Measurements from ENCODE around the gene ESD.
"Not testable (repeated sequence)": the region's sequence is repeated elsewhere in the genome, so short reads cannot be mapped to it uniquely, and the experiment has no call there.

Gene ESD, protein sequence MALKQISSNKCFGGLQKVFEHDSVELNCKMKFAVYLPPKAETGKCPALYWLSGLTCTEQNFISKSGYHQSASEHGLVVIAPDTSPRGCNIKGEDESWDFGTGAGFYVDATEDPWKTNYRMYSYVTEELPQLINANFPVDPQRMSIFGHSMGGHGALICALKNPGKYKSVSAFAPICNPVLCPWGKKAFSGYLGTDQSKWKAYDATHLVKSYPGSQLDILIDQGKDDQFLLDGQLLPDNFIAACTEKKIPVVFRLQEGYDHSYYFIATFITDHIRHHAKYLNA

GRCh38 chr13:46796515-46797474 is at the start of gene ESD:
ESD (minus strand) TSS chr13:46797161; CDS start chr13:46791413, 5,748 bp downstream.
- peak; percentile 81 for DNase-seq

- no peak for DNase-seq
These were observed 49.8 kb upstream of the ESD start for GRCh38 chr13:46846726-46847125.

- DNase-seq: no peak
These were observed 48.2 kb upstream of the ESD start for GRCh38 chr13:46845146-46845545.

DNA sequence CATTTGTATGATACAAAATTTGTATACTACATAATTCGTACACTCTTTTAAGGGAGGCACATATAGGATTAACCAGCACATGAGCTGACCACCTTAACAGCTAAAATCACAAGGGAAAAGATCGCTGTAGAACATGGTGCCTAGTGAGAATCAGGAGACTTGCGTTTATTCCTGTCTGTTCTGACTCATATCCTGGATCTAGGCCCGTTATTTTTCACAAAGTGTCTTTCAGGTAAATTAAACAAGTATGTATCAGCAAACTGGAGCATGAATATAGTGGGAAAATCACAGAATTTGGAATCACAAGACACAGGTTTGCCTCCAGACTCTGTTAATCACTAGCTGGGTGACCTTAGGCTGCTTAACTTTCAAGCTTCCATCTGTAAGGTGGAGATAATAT is 47.5 kb upstream of the ESD start:
- no peak for DNase-seq

DNA sequence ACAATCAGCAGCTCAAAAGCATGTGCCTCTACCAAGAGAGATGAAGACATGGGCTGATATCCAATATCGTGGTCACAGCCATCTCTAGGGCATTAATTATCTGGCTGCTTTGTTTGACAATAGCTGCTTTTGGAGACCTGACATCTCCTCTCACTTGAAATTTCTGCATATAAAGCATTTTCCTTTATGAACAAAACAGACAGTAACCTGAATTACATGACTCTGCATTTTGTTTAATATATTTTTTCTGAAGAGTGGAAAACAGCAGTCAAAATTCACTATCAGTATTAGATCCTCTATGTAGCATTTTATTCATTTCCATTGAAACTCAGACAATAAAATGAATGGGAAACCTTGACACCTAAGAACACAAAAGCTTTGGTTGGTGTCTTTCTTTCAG is 42.4 kb upstream of the ESD start:
- DNase-seq: peak; percentile 3

DNA sequence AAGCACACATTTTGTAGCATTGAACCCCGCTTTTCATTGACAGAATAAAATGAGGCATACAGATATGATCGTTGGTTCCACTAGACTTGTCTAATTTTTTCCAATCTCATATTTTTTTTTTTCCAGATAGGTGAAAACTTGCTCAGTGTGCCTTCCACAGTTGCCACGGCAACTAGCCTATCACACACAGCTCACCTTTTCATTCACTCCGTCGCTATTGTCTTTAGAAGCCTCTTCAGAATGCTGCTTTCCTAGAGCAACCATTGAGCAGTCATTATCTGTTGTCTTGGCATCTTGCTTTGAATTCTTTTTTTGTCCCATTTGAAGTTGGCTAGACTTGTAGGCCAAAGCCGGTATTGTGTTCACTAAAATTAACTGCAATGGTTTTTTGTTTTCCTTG is 37.7 kb upstream of the ESD start:
- no peak for DNase-seq

DNA sequence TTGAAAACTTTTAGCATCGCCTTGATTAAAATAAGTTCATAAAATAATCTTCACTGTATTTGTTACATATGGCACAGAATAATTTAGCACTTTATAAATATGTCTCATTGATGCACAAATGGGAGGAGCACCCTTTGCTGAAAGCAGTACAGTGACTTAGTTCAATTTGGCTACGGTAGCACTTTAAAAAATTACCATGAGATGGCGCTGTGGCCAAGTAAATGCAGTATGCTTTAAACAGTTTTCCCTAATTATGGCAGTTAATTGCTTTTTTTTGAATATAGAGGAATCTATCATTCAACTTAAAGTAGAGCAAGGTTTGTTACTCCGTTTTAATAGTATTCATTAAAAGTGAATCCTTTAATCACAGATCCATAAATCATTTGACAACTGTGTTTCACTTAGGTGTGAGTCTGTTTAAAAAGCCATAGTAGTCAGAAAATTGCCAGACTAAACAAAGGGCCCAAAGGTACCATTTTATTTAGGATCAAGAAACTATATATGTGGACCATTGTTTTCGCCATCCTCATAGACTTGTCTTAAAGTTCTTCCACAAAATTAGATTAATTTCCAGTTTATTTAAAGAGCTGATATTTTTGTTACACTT is 34.7 kb upstream of the ESD start:
- peak; percentile 5 for DNase-seq

GRCh38 chr13:46830405-46831005 is 33.5 kb upstream of the ESD start:
- DNase-seq: no peak

DNA sequence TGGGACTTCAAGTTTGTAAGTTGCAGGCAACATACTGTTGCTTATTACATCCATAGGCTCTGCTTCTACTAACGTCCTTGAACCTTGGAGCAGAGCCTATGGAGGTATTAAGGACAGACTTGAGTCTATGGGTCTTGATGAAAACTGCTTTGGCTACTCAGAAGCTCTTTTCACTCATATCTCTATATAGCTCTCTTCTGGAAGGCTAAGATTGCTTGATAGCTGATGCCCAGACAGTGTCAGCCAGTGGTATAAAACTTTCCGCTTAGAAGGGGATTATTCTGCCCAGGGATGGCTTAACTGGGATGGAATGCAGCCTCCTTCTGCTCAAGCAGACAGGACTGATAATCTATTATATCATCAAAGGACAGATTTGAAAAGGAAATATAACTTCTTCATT is 25.6 kb upstream of the ESD start:
- DNase-seq: no peak

GRCh38 chr13:46817838-46818476 is 21.0 kb upstream of the ESD start:
- DNase-seq: no peak

DNA sequence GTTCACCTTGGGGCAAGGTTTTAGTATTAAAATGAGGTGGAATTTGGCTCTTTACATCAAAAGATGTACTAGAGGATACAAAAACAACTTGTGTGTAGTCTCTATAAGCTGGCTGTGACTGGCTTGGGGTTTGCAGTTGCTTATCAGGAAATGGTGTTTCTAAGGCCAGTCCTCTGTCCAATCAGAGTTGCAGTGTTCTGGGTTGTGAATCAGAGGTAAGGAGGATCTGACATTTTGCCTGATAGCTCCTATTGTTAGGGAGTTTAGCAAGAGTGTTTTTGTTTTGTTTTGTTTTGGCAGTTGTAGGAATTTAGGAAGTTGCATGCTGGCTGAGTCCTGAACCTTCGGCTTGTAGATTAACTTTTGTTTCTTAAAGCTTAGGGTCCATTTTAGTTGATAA is 20.1 kb upstream of the ESD start:
- no peak for DNase-seq

DNA sequence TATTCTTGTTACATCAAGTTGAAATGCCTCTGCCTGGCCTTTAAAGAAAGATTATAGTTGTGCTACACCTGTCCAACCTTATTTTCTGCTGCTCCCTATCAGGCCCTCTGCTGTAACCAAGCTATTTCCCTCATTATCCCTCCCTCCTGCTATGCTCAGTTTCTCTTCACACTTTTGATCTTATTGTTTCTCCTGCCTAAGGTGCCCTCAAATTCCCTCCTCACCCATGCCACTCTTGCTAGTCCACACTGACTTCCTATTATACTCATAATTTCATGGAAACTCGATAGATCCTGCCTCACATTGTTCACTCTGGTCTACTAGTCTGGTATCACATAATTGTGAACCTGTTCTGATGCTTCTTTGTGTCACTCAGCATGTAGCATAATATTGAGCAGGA is 19.4 kb upstream of the ESD start:
- DNase-seq: no peak

DNA sequence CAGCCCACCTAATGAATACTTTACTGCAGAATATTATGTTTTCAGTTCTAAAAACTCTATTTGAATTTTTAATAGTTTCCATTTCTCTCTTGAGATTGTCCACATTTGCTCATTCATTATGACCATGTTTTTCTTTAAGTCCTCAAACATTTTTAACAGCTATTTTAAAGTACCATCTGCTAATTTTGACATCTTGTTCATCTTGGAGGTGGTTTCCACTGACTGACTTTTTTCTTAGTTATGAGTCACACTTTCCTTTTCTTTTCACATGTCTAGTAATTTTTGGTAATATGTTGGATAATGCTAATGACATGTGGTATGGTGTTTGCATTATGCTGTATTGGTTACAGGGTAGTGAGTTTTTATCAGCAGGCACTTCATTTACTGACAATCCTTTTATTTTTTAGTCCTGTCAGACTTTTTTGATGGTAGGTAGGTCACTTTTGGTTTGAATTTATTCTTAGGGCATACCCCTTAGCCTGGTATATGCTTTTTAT is 15.4 kb upstream of the ESD start:
- no peak for DNase-seq

DNA sequence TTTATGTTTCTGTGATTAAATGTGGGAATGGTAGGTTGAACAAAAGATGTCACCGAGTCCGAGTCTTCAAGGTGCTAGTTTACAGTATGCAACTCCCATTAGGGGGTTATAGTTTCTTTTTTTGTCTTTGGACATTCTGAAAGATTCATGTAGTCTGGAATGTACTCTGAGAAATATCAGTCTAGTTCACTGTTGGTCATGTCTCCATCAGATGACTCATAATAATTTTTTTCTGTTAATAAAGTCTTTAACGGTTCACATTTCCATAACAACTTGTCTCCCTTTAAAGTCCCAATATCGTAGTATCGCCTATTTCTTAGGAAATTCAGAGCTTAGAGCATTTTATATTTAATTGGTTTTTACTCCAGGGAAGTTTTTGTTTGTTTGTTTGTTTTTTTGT is 13.5 kb upstream of the ESD start:
- DNase-seq: no peak

DNA sequence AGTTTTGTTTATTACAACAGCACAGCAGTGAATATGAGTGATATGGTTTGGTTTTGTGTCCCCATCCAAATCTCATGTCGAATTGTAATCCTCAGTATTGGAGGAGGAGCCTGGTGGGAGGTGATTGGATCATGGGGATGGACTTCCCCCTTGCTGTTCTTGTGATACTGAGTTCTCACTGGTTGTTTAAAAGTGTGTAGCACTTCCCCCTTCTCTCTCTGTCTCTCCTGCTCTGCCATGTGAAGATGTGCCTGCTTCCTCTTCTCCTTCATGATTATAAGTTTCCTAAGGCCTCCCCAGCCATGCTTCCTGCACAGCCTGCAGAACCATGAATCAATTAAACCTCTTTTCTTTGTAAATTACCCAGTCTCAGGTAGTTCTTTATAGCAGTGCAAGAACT is 8.0 kb upstream of the ESD start:
- DNase-seq: not testable (repeated sequence)

DNA sequence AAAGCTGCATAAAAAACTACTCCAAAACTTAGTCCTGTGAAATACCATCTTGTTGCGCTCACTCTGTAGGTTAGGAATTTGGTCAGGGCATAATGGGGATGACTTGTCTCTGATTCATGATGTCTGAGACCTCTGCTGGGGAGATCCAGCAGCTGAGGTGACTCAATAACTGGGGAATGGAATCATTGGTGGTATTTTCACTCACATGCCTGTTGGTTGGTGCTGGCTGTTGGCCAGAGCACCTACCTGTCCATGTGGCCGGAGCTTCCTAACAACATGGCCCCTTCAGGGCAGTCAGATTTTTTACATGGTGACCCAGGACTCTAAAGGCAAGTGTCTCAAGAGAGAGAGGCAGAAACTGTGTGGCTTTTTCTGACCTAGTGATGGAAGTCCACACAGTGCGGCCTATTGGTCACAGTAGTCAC is 7.4 kb upstream of the ESD start:
- DNase-seq: no peak

DNA sequence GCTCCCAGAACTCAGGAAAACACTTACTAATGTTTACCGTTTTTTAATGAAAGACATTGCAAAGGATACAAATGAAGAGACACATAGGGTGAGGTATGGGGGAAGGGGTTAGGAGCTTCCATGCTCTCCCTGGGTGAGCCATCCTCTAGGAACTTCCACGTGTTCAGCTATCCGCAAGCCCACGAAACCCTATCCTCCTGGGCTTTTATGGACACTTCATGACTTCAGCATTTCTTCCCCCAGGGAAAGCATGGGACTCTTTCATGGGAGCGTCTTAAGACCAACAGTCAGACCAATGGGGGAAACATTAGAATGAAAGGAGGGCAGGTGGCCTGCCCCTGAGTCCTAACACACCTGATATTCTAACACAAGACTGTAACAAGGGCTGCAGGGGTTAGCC is 6.6 kb upstream of the ESD start:
- DNase-seq: no peak

- DNase-seq: no peak
These were observed 4.9 kb upstream of the ESD start for GRCh38 chr13:46801858-46802257.

- DNase-seq: no peak
These were observed 2.2 kb upstream of the ESD start for GRCh38 chr13:46799139-46799538.

DNA sequence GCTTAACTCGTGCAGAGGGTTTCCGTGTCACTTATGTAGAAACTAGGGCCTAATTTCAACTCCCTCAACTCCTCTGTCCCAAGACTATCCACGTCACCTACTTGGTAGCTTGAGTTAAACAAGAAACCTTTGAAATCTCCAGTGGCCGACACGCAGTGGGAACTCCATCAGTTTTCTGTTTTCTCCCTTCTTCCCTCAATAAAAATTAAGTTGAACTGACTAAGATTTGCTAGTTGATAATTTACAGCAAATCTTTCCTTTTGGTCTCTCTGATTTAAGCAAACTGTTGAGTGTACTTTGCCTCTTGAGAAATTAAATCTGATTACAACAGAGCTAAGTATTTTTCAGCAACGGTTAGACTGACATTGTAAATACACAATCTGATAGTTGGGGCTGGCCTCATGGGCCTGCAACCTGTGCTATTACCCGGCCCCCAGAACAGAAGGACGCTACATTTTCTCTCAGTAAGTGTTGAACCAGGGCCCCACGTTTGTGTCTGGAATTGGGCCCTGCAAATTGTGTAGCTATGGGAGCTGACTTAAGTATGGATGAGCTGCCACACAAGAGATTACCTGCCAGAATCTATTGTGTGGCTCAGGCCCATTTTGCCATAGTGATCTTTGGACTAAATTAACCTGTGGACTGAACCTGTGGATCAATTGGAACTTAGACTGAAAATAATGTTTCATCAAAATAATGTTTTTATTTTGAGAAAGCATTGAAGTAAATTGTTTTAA is 708 bp upstream of the ESD start:
- DNase-seq: no peak

DNA sequence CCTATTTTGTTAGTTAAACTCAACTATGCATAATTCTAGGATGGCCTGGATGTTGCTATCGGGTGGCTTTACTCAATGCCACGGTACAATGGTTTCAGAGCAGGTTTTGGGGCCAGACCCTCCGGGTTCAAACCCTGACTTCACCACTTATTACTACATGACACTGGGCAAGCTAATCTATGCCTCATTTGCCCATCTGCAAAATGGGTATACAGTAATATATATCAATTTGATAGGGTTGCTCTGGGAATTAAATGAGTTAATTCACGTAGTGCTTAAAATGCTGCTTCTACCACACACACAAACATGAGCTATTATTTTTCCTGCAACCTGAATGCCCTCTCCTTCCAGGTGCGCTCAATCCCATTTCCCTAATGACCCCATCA is 839 bp downstream of the ESD start:
- DNase-seq: no peak

DNA sequence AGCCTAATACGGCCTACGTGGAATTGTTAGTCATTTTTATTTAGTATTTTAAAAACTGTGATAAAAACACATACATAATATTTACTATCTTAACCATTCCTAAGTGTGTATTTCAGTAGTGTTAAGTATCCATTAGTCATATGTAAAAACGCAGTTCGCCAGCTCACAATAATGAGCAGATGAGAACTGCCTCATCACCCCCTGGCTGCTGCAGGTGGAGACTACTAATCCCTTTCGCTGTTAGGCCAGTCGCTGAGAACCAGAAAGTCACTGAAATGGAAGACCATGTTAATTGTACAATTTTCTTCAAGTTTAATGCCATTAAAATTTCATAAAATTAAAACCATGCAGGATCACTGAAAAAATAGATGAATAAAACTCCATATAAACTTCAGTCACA is 1.6 kb downstream of the ESD start:
- no peak for DNase-seq
